G401.6 (cell line): ENCODE data around the gene CCDC102A.
"Not testable (repeated sequence)": the region's sequence is repeated elsewhere in the genome, so short reads cannot be mapped to it uniquely, and the experiment has no call there.

Source experiments
- FAIRE-seq: peaks from 2 replicates; lab custom pipeline; 2012; peaks lifted over from hg19 to GRCh38; lab: Jason Lieb, UNC

CCDC102A gene

GRCh38 chr16:57536306-57537193 lies at the start of gene CCDC102A:
Gene CCDC102A (minus strand): TSS chr16:57536571. CDS start chr16:57529177, 7,394 bp downstream.
- no peak for FAIRE-seq

GRCh38 chr16:57585051-57585687 lies 48.8 kb upstream of the CCDC102A start:
- no peak for FAIRE-seq

GRCh38 chr16:57579361-57579665 lies 42.9 kb upstream of the CCDC102A start:
- no peak for FAIRE-seq

- no peak for FAIRE-seq
These were observed 42.4 kb upstream of the CCDC102A start for GRCh38 chr16:57578521-57579360.

GRCh38 chr16:57577691-57578224 lies 41.4 kb upstream of the CCDC102A start:
- no peak for FAIRE-seq

GRCh38 chr16:57577214-57577613 lies 40.8 kb upstream of the CCDC102A start:
- FAIRE-seq: no peak

DNA sequence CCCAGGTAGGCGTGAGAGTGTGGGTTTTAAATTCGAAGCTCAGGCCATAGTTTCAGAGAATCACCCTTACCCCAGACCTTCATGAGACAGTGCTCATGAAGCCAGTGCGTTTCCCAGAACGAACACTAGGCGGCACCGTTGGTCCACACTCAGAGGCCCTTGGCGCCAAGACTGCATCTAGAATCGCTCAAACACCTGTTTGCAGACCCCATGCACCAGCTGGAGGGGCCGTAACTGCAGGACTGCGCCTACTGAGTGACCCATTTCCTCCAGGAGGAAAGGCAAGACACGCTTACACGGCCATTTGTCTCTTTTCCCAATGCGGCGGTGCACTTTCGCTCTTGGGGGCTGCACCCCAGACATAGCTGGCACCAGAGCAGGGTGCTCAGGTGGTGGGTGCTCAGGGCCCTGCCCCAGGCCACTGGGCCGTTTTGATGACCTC lies 40.1 kb upstream of the CCDC102A start:
- FAIRE-seq: peak; percentile 36

DNA sequence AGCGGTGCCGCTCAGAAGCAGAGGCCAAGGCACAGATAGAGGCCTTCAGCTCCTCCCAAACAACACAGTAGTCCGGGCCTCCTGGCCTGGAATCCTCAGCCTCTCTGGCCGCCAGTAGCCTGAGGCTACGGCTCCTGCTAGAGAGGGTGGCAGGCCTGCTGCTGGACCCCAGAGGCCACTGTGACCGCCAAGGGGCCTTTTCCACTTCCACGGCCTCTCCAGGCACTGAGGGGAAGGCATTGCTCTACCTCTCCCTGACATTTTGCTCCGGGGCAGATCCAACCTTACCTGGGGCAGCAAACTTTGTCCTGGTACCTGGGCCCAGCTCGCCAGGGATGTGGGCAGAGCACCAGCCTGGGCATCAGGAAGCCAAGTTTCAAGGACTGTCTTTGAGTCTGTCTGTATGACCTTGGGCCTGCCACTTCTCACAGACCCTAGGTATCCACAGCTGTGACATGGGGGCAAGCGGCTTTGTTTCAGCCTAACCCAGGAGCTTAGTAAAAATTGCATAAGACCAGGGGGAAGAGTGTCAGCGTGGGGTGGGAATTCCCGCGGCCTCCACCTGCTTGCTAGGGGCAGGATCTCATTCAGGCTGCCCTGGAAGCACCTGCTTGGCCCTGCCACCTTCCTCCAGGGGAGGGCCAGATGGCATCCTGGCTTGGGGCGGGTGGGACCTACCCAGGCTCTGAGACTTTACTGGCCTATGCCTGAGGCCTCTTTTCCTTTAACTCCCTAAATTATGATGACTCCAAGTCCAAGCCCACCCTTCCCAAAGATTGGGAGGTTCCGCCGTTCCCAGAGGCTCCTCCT lies 39.3 kb upstream of the CCDC102A start:
- no peak for FAIRE-seq

DNA sequence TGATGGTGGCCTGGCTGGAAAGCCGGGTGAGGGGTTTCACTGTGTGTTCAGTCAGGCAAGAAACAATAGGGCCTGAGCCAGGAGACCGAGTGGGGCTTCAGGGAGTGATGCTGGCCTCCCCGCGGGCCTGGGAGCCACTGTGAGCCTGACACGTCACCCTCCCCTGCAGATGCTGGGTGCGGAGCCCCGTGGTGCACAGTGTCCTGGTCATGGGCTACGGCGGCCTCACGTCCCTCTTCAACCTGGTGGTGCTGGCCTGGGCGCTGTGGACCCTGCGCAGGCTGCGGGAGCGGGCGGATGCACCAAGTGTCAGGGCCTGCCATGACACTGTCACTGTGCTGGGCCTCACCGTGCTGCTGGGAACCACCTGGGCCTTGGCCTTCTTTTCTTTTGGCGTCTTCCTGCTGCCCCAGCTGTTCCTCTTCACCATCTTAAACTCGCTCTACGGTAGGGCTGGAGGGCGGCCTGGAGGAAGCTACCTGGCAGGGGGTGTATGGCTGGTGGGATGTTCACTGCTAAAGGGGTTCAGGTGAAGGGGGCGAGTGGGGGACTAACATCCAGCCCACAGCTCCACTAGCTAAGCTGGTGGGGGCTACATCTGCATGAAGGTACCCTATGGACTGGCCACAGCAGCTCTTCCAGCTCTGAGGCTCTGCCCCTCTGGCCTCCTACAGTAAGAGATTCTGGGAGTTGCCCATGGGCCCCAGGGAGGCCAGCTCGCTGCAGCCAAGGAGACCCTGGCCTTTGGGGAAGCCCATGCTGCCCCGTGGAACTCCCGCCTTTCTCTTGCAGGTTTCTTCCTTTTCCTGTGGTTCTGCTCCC lies 38.5 kb upstream of the CCDC102A start:
- no peak for FAIRE-seq

DNA sequence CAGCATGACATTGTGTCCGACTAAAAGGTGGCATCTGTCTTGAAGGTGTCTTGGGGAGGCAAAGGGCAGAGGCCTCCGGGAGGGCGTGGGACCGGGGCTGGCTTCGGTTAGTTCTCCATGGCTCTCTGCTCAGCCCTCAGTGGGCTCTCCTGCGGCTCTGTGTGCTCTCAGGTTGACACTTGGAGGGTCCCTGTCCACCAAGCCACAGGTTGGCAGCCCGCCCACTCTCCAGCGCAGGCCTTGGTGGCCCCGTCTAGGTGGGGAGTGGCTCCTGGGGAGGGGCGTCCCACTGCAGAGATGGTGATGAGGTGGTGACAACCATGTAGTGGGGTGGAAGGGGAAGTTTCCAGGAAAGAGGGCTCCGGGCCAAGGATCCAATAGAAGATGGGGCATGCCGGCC lies 37.7 kb upstream of the CCDC102A start:
- no peak for FAIRE-seq

GRCh38 chr16:57572978-57573728 lies 36.8 kb upstream of the CCDC102A start:
- no peak for FAIRE-seq

- no peak for FAIRE-seq
These were observed 34.7 kb upstream of the CCDC102A start for GRCh38 chr16:57571098-57571497.

DNA sequence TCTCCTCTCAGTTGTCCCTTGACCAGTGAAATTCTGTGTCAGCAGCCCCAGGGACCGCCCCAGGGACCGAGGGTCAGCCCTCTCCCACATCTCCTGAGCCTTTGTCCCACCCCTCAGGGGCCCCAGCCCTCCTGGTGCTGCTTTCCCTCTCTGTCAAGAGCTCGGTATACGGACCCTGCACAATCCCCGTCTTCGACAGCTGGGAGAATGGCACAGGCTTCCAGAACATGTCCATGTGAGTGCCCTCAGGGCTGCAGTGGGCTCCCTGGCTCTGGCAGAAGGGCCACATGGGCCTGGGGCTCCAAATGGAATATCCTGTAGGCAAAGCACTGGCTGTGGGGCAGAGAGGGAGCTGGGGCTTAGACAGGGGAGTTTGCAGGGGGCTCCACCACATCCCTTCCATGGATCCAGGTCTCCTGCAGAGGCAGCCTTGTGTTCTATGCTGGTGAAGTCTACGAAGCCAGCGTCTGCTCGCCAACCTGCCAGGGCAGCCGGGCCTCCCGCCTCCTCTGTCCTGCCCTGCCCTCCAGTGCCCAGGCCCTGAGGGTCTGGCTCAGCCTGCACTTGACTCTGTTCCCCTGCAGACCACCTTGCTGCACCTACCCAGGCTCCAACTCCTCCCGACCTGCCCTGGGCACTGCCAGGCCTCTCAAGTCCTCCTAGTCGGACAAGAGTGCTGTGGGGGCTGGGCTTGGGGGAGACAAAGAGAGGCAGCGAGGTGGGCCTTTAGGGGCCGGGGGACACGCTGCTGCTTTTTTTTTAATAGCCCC lies 34.1 kb upstream of the CCDC102A start:
- FAIRE-seq: no peak

GRCh38 chr16:57569306-57569946 lies 33.1 kb upstream of the CCDC102A start:
- no peak for FAIRE-seq

- not testable (repeated sequence) for FAIRE-seq
These were observed 32.4 kb upstream of the CCDC102A start for GRCh38 chr16:57568772-57569171.

DNA sequence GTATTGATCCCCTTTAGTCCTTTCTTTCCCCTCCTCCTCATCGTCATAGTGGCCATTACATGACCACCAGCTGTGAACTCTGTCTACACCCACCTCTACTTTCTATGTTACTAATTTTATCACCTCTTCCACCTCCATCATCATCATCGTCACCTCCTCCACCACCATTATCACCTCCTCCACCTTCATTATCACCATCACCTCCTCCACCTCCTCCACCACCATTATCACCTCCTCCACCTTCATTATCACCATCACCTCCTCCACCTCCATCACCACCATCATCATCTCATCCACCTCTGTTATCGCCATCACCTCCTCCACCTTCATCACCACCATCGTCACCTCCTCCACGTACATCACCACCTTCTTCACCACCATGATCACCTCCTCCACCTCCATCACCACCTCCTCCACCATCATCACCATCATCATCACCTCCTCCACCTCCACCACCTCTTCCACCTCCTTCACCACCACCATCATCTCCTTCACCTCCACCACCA lies 31.9 kb upstream of the CCDC102A start:
- FAIRE-seq: no peak

GRCh38 chr16:57567691-57568090 lies 31.3 kb upstream of the CCDC102A start:
- no peak for FAIRE-seq

DNA sequence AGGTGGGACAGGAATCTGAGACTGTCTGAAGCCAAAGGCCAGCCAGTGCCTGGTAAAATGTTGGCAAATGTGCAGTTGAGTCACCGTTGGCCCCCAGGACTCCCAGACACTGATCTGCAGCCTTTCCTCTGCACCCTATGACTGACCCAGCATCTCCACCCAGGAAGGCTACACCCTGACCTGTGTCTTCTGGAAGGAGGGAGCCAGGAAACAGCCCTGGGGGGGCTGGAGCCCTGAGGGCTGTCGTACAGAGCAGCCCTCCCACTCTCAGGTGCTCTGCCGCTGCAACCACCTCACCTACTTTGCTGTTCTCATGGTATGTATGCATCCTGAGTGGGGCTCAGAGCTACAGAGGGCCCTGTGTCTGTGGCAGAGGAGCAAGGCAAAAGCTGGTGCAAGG lies 30.1 kb upstream of the CCDC102A start:
- no peak for FAIRE-seq

- FAIRE-seq: no peak
These were observed 29.1 kb upstream of the CCDC102A start for GRCh38 chr16:57565461-57565860.
